ENCODE measurements around the gene ZFYVE26. TPM values are rescaled to one million over a fixed set of nuclear protein-coding genes. Genes with fewer than 3 reads are reported as not detected.

The ZFYVE26 gene
- 13.2 TPM for total RNA-seq (2021; ENCODE audit: unreplicated experiment)
- polyA plus RNA-seq (2012), result 3.5 and 5.1 TPM in 2 replicates
- percentile 61 among the genes with signal in this experiment for Bru-seq, nascent RNA
- percentile 66 among the genes with signal in this experiment for BruChase-seq, experiment 1, labeled RNA remaining after a 6-hour chase
- BruChase-seq, experiment 2, labeled RNA remaining after a 2-hour chase, result percentile 64 among the genes with signal in this experiment
- long read RNA-seq, partial matches to known transcripts, result 5 of 6 reads
- long read RNA-seq, other reads (novel, unspliced or antisense), result 1 of 6 reads

GRCh38 chr14:67816326-67817002 is at the start of gene ZFYVE26:
ZFYVE26 (minus strand) TSS chr14:67816590; CDS start chr14:67815963, 627 bp downstream.
- Histone ChIP-seq H3K27ac (ENCODE audit: low read depth, low read length) (peak within 1 kb of the TSS; percentile 41; the same call in 1 of the 2 replicates), H3K79me2 (ENCODE audit: insufficient read depth, low read length) (peaks cover 13% of the 10 kb centered on the region; the same call in 1 of the 2 replicates), H3K9me3 (ENCODE audit: control insufficient read depth in 1 of 2, insufficient read depth in 1 of 2, low read depth in 1 of 2, low read length in 2 of 2) (no peaks in the 10 kb centered on the region), H3K4me2 (ENCODE audit: low read length) (peak within 1 kb of the TSS; percentile 95), H3K4me3 (replicated peaks in 1 of 2; ENCODE audit: low read depth in 1 of 2, low read length in 2 of 2) (peak within 1 kb of the TSS; percentile 67 to 85), H2AFZ (ENCODE audit: low read depth, low read length, poor library complexity, severe bottlenecking) (no peak within 1 kb of the TSS), H3K9me2 (ENCODE audit: insufficient read depth) (no peaks in the 10 kb centered on the region), H4K20me1 (ENCODE audit: insufficient read depth) (no peaks in the 10 kb centered on the region), H3K9ac (ENCODE audit: low read length) (peak within 1 kb of the TSS; percentile 67), H3K27me3 (ENCODE audit: insufficient read depth, low read length) (no peaks in the 10 kb centered on the region), H3K36me3 (ENCODE audit: control insufficient read depth in 1 of 2, insufficient read depth in 2 of 2, low read length in 2 of 2) (peaks cover 0 to 7% of the 10 kb centered on the region in 2 experiments; a peak in 2 of 4 replicates), H3K4me1 (ENCODE audit: control insufficient read depth in 1 of 2, insufficient read depth in 2 of 2, low read length in 2 of 2) (peaks cover 6 to 25% of the 10 kb centered on the region in 2 experiments; a peak in 3 of 4 replicates)
- ATAC-seq (peak; percentile 94), DNase-seq (ENCODE audit: low read depth, low spot score) (peak; percentile 90)
- intact Hi-C loops (cut with micrococcal nuclease), result no loop called here
- ChIA-PET RAD21 (ENCODE audit: low non-redundant PET in 1 of 2, low total read pairs in 2 of 2, uncharacterized antibody in 2 of 2, unreplicated experiment in 2 of 2) (no interaction called here), CTCF (no interaction called here), POLR2A (interaction anchor here (0.7 to 1.2 kb wide), 4 partner anchors 67 to 1529 kb away, joined by 3 to 4 read pairs (median 4); no protein-coding TSS in a partner anchor)
- BruUV-seq (replicated peaks), result no TSS peak
- TF ChIP-seq FOSL1 (IDR thresholded peaks at IDR 0.05; ENCODE audit: low read depth) (no peak), EZH2phosphoT487 (IDR thresholded peaks at IDR 0.05; ENCODE audit: borderline replicate concordance) (no peak), EGR1 (IDR thresholded peaks at IDR 0.05; ENCODE audit: low read depth) (peak; percentile 59; the same call in 1 of the 2 replicates), EZH2 (IDR thresholded peaks at IDR 0.05) (no peak), CBX3 (IDR thresholded peaks at IDR 0.05; ENCODE audit: low read depth) (peak; percentile 37; the same call in 1 of the 2 replicates), CTCF (IDR thresholded peaks at IDR 0.05 in 2 of 3, conservative IDR thresholded peaks at IDR 0.05 in 1 of 3; ENCODE audit: borderline replicate concordance in 1 of 3, insufficient read depth in 1 of 3, low read depth in 2 of 3, low read length in 2 of 3) (no peak), ELF1 (IDR thresholded peaks at IDR 0.05; ENCODE audit: borderline replicate concordance, low read depth) (no peak), ZFX (IDR thresholded peaks at IDR 0.05) (no peak), SP1 (IDR thresholded peaks at IDR 0.05; ENCODE audit: low read depth) (peak; percentile 93), SIN3A (IDR thresholded peaks at IDR 0.05; ENCODE audit: low read depth) (peak; percentile 92), CEBPB (IDR thresholded peaks at IDR 0.05; ENCODE audit: low read depth) (no peak), TCF7L2 (IDR thresholded peaks at IDR 0.05; ENCODE audit: borderline replicate concordance, extremely low read depth, insufficient read depth, insufficient read length) (no peak), ZBTB33 (IDR thresholded peaks at IDR 0.05; ENCODE audit: extremely low read depth, insufficient replicate concordance, low read length) (peak; percentile 28), POLR2A (IDR thresholded peaks at IDR 0.05; ENCODE audit: borderline replicate concordance, extremely low read depth, insufficient read depth, insufficient read length) (no peak), SRF (IDR thresholded peaks at IDR 0.05; ENCODE audit: low read depth) (peak; percentile 84; the same call in 1 of the 2 replicates), RAD21 (IDR thresholded peaks at IDR 0.05; ENCODE audit: low read depth) (no peak), JUND (IDR thresholded peaks at IDR 0.05) (0 out of 2 replicates have a peak, but pooled peaks have one; percentile 34), REST (IDR thresholded peaks at IDR 0.05; ENCODE audit: low read depth) (no peak), YY1 (IDR thresholded peaks at IDR 0.05; ENCODE audit: extremely low read depth, insufficient replicate concordance, low read depth, low read length) (peak; percentile 98)
